NCI-H1694 treated with DMSO at 0.1 percent for 48 hours (cell line): Measurements from ENCODE around the gene AMTN.

Source experiments
- DNase-seq: peaks from one replicate; lab custom pipeline; 2025; lab: John Stamatoyannopoulos, UW

The AMTN gene

GRCh38 chr4:70559924-70560323 is 41.6 kb downstream of the AMTN start:
- no peak for DNase-seq

- DNase-seq: no peak
These were observed 45.7 kb downstream of the AMTN start for GRCh38 chr4:70564033-70564432.

- no peak for DNase-seq
These were observed 52.4 kb downstream of the AMTN start for GRCh38 chr4:70570796-70571195.

GRCh38 chr4:70571772-70572171 is 53.4 kb downstream of the AMTN start:
- no peak for DNase-seq

GRCh38 chr4:70575964-70576363 is 57.6 kb downstream of the AMTN start:
- DNase-seq: no peak

- DNase-seq: no peak
These were observed 59.0 kb downstream of the AMTN start for GRCh38 chr4:70577220-70577927.

- DNase-seq: no peak
These were observed 63.6 kb downstream of the AMTN start for GRCh38 chr4:70581980-70582379.
